ENCODE data around the gene CCL23.

- no peak for TF ChIP-seq ZNF274 (IDR thresholded peaks at IDR 0.05; ENCODE audit: low read depth, low read length)
- no peak for TF ChIP-seq YY1 (IDR thresholded peaks at IDR 0.05; ENCODE audit: insufficient read depth, insufficient read length)
Observed at GRCh38 chr17:35988164-35988563, 29.6 kb downstream of the CCL23 start.

Data from NT2/D1 (cell line).